GM12878 (cell line): Measurements from ENCODE around the gene CNTNAP2. TPM values are rescaled to one million over a fixed set of nuclear protein-coding genes. Genes with fewer than 3 reads are reported as not detected.

ENCODE experiments used
- ATAC-seq: fragments of 200-7000 bp; cut with Tn5 transposase; 3 replicates; pipeline ENCODE4 v1.9.1; 2020; ENCODE audit warnings: mild to moderate bottlenecking, moderate library complexity
- BruUV-seq: library from RNA; stranded (reverse); fragments of 400-500 nt; replicated peaks from 2 replicates; lab custom pipeline; 2021; lab: Mats Ljungman, UMichigan
- CTCF ChIA-PET: fragments of 300-600 bp; sonication (Branson Sonifier 250); formaldehyde crosslinking; extraction: SDS; loops from one replicate; lab custom pipeline; 2021; ENCODE audit warnings: inconsistent platforms; lab: Yijun Ruan, JAX
- POLR2A ChIA-PET: fragments of 350-600 bp; formaldehyde crosslinking; extraction: SDS; loops from one replicate; lab custom pipeline; 2021; ENCODE audit warnings: inconsistent platforms; lab: Charles Lee
- RAD21 ChIA-PET: fragments of 300-600 bp; sonication (Branson Sonifier 250); formaldehyde crosslinking; loops from one replicate; lab custom pipeline; 2023; ENCODE audit warnings: antibody characterized with exemption; ENCODE audit not compliant: unreplicated experiment; lab: Charles Lee
- SMC1A ChIA-PET: fragments of 300-600 bp; sonication (Branson Sonifier 250); formaldehyde crosslinking; loops from one replicate; lab custom pipeline; 2023; ENCODE audit not compliant: unreplicated experiment, uncharacterized antibody; lab: Charles Lee
- DNase-seq: peaks from one replicate; pipeline ENCODE4 v3.0.0-alpha.2; 2011; ENCODE audit warnings: low read depth, low spot score
- FAIRE-seq: peaks from 3 replicates; lab custom pipeline; 2011; peaks lifted over from hg19 to GRCh38; lab: Jason Lieb, UNC
- H2AFZ ChIP-seq: 2 replicates; pipeline ENCODE4 v1.6.0; 2011; ENCODE audit warnings: low read depth, low read length, control low read depth; ENCODE audit not compliant: control insufficient read depth
- H3K27ac ChIP-seq: 2 replicates; pipeline ENCODE4 v1.5.1; 2011; ENCODE audit warnings: control low read depth; ENCODE audit not compliant: control insufficient read depth, insufficient read depth
- H3K27me3 ChIP-seq, 2 experiments: replicated peaks in 1 of 2; 2 replicates each; pipeline versions ENCODE4 v1.6.0 to v1.6.1; 2011; ENCODE audit warnings: low read length in 1 of 2; ENCODE audit not compliant: control insufficient read depth in 2 of 2, insufficient read depth in 2 of 2
- H3K36me3 ChIP-seq, 2 experiments: 2 replicates each; pipeline ENCODE4 v1.5.1; 2011; ENCODE audit warnings: low read length in 1 of 2; ENCODE audit not compliant: control insufficient read depth in 2 of 2, insufficient read depth in 2 of 2
- H3K4me1 ChIP-seq: 2 replicates; pipeline ENCODE4 v1.6.1; 2011; ENCODE audit warnings: mild to moderate bottlenecking, low read length, moderate library complexity, mixed read lengths; ENCODE audit not compliant: control insufficient read depth, insufficient read depth
- H3K4me2 ChIP-seq: 2 replicates; pipeline ENCODE4 v1.6.0; 2011; ENCODE audit warnings: control low read depth; ENCODE audit not compliant: control insufficient read depth, insufficient read depth
- H3K4me3 ChIP-seq: fragments of 200-600 bp; sonication (generic); 2 replicates; pipeline ENCODE4 v1.5.1; 2016
- H3K79me2 ChIP-seq: 2 replicates; pipeline ENCODE4 v1.6.0; 2011; ENCODE audit warnings: low read length; ENCODE audit not compliant: control insufficient read depth, insufficient read depth
- H3K9ac ChIP-seq: 2 replicates; pipeline ENCODE4 v1.8.0; 2011; ENCODE audit warnings: low read length, control low read depth, mixed read lengths; ENCODE audit not compliant: control insufficient read depth, insufficient read depth
- H3K9me3 ChIP-seq: replicated peaks from 3 replicates; pipeline ENCODE4 v1.5.1; 2011; ENCODE audit warnings: mild to moderate bottlenecking, low read length; ENCODE audit not compliant: control insufficient read depth, insufficient read depth
- H4K20me1 ChIP-seq: 2 replicates; pipeline ENCODE4 v1.6.0; 2011; ENCODE audit not compliant: control insufficient read depth, insufficient read depth
- CBFB ChIP-seq: IDR thresholded peaks from 2 replicates; pipeline ENCODE4 v1.6.1; 2016; ENCODE audit warnings: antibody characterized with exemption, low read depth
- FOXM1 ChIP-seq: IDR thresholded peaks from 2 replicates; pipeline ENCODE4 v1.6.1; 2012; ENCODE audit warnings: low read depth, mild to moderate bottlenecking, inconsistent platforms, low read length, moderate library complexity
- HDAC2 ChIP-seq: fragments of 200-600 bp; sonication (generic); IDR thresholded peaks from 2 replicates; pipeline ENCODE4 v1.6.1; 2017
- PAX5 ChIP-seq: IDR thresholded peaks from 2 replicates; pipeline ENCODE4 v1.6.1; 2011; ENCODE audit warnings: low read depth, low read length, borderline replicate concordance
- RAD51 ChIP-seq: fragments of 450-650 bp; IDR thresholded peaks from 2 replicates; pipeline ENCODE4 v1.6.1; 2016; ENCODE audit warnings: moderate library complexity, mild to moderate bottlenecking, inconsistent platforms
- SMARCA5 ChIP-seq: fragments of 450-650 bp; IDR thresholded peaks from 2 replicates; pipeline ENCODE4 v1.6.1; 2017; ENCODE audit warnings: mild to moderate bottlenecking
- SP1 ChIP-seq: IDR thresholded peaks from one replicate; pipeline ENCODE4 v1.6.1; 2011; ENCODE audit warnings: low read depth, low read length
- SPI1 ChIP-seq: IDR thresholded peaks from 2 replicates; pipeline ENCODE4 v1.6.1; 2011; ENCODE audit warnings: low read depth, mild to moderate bottlenecking, low read length, moderate library complexity, borderline replicate concordance; ENCODE audit not compliant: insufficient read depth
- SUZ12 ChIP-seq: fragments of 200-600 bp; sonication (generic); IDR thresholded peaks from one replicate; pipeline ENCODE4 v1.6.1; 2018; ENCODE audit warnings: antibody characterized with exemption, mild to moderate bottlenecking; ENCODE audit not compliant: unreplicated experiment
- ZBED1 ChIP-seq: IDR thresholded peaks from 2 replicates; pipeline ENCODE4 v1.6.1; 2016; ENCODE audit warnings: borderline replicate concordance
- WGBS: methylation state at CpG from one replicate; pipeline ENCODE4 v1.1.6; 2016; ENCODE audit warnings: low lambda C conversion rate; ENCODE audit not compliant: insufficient replicate concordance, insufficient coverage; ENCODE audit errors: missing lambda C conversion rate; 5-methylcytosine and 5-hydroxymethylcytosine counted together
- in situ Hi-C: fragments of 300-500 bp; cut with MboI; formaldehyde crosslinking; loops from 9 replicates; pipeline ENCODE4 v1.14.3; 2018; ENCODE audit warnings: mixed read lengths
- intact Hi-C: fragments of 100-400 bp; cut with micrococcal nuclease; formaldehyde crosslinking; loops from one replicate; pipeline ENCODE4 v1.14.2; 2022; ENCODE audit not compliant: unreplicated experiment
- polyA plus RNA-seq, 11 experiments: library from polyadenylated mRNA; depleted of rRNA in 4 of 11; unstranded in 6 of 11; stranded (reverse) in 5 of 11; fragments of >200 nt; fragmentation: Nextera tagmentation in 4 of 11; fragmentation: Illumina TruSeq in 1 of 11; extraction: Ambion mirVana in 4 of 11; extraction: Trizol in 1 of 11; gene quantifications; 1 replicate in 1 of 11; 2 replicates in 10 of 11; pipeline versions ENCODE4 v1.2.1 to v1.2.3, GENCODE V29; 2011 to 2016; ENCODE audit warnings: inconsistent platforms in 2 of 11, missing spikeins in 2 of 11, low read depth in 1 of 11
- total RNA-seq, 4 experiments: library from RNA; depleted of rRNA in 3 of 4; stranded (reverse); fragments of >200 nt in 3 of 4; fragmentation: Illumina TruSeq in 1 of 4; extraction: Trizol in 1 of 4; gene quantifications; 2 replicates each; pipeline versions ENCODE4 v1.2.1 to v1.2.3, GENCODE V29; 2013 to 2021
- TF ChIP-seq, protein P1 (sequence below): fragments of 450-650 bp; IDR thresholded peaks from 2 replicates; pipeline ENCODE4 v1.6.1; 2016; ENCODE audit warnings: mild to moderate bottlenecking
- TF ChIP-seq, protein P2 (sequence below): fragments of 450-650 bp; formaldehyde crosslinking; IDR thresholded peaks from 2 replicates; pipeline ENCODE4 v1.4.0; 2020; ENCODE audit warnings: mild to moderate bottlenecking, moderate library complexity

CNTNAP2 gene
- total and polyA plus RNA-seq, 10 of the 15 experiments (the other 5 are each of a cell fraction or from before 2014, with no cell fraction given) = 0.03 to 0.08 (median 0.03) TPM; not detected in 7

- no peak overlapping the region for H3K4me3 ChIP-seq
- RAD21 ChIA-PET = no interaction called here
- DNase-seq = no peak
- no peak overlapping the region for H3K27ac ChIP-seq
- no peaks in the 10 kb centered on the region for H3K36me3 ChIP-seq
- TF ChIP-seq RAD51 (no peak), ZBED1 (no peak), SMARCA5 (no peak)
- no TSS peak for BruUV-seq
- H3K4me2 ChIP-seq = no peak overlapping the region
- no peak overlapping the region for H2AFZ ChIP-seq
- SMC1A ChIA-PET = no interaction called here
- in situ Hi-C loops (no loop called here), intact Hi-C loops (no loop called here)
- H3K79me2 ChIP-seq = no peaks in the 10 kb centered on the region
- no peaks in the 10 kb centered on the region for H3K9me3 ChIP-seq
- no peak for FAIRE-seq
- CTCF ChIA-PET = no interaction called here
- no peak for ATAC-seq
- no peaks in the 10 kb centered on the region for H3K27me3 ChIP-seq
- H3K4me1 ChIP-seq = no peaks in the 10 kb centered on the region
- POLR2A ChIA-PET = no interaction called here
- H3K9ac ChIP-seq = no peak overlapping the region
- H4K20me1 ChIP-seq = no peaks in the 10 kb centered on the region
These were observed 1356.0 kb downstream of the CNTNAP2 start for GRCh38 chr7:147472556-147472955.

DNA sequence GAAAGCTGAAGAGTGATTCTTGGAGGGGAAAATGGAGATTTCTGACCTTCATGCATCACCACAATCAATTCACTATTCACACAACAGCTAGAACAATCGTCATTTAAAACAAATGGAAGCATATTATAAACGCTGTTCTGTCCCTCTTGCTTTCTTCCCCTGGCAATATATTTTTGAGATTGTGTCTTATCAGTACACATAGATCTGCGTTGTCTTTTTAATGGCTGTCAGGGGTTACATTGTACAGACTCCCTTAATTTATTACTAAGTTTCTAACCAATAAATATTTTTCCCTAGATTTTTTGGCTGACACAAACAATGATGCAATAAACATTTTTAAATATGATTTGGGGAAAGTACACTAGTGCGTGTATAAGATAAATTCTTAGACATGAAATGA is 1358.3 kb downstream of the CNTNAP2 start:
- no peaks in the 10 kb centered on the region for H4K20me1 ChIP-seq
- DNase-seq = no peak
- ATAC-seq = no peak
- no peaks in the 10 kb centered on the region for H3K27me3 ChIP-seq
- BruUV-seq = no TSS peak
- H2AFZ ChIP-seq = no peak overlapping the region
- no peak overlapping the region for H3K4me3 ChIP-seq
- H3K4me2 ChIP-seq = no peak overlapping the region
- H3K4me1 ChIP-seq = no peaks in the 10 kb centered on the region
- no peaks in the 10 kb centered on the region for H3K79me2 ChIP-seq
- no peak overlapping the region for H3K9ac ChIP-seq
- no peak overlapping the region for H3K27ac ChIP-seq
- 32% methylated on average over 4 of the region's 4 CpGs for WGBS
- in situ Hi-C loops (no loop called here), intact Hi-C loops (no loop called here)
- H3K36me3 ChIP-seq = no peaks in the 10 kb centered on the region
- H3K9me3 ChIP-seq = no peaks in the 10 kb centered on the region
- CTCF ChIA-PET = no interaction called here
- SMC1A ChIA-PET = no interaction called here
- POLR2A ChIA-PET = no interaction called here
- FAIRE-seq = no peak
- RAD21 ChIA-PET = no interaction called here
- TF ChIP-seq FOXM1 (no peak), CBFB (no peak), SPI1 (no peak), SP1 (no peak), PAX5 (no peak), HDAC2 (no peak), SUZ12 (no peak)
- TF ChIP-seq, protein P1, sequence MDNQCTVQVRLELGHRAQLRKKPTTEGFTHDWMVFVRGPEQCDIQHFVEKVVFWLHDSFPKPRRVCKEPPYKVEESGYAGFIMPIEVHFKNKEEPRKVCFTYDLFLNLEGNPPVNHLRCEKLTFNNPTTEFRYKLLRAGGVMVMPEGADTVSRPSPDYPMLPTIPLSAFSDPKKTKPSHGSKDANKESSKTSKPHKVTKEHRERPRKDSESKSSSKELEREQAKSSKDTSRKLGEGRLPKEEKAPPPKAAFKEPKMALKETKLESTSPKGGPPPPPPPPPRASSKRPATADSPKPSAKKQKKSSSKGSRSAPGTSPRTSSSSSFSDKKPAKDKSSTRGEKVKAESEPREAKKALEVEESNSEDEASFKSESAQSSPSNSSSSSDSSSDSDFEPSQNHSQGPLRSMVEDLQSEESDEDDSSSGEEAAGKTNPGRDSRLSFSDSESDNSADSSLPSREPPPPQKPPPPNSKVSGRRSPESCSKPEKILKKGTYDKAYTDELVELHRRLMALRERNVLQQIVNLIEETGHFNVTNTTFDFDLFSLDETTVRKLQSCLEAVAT = no peak
- TF ChIP-seq, protein P2, sequence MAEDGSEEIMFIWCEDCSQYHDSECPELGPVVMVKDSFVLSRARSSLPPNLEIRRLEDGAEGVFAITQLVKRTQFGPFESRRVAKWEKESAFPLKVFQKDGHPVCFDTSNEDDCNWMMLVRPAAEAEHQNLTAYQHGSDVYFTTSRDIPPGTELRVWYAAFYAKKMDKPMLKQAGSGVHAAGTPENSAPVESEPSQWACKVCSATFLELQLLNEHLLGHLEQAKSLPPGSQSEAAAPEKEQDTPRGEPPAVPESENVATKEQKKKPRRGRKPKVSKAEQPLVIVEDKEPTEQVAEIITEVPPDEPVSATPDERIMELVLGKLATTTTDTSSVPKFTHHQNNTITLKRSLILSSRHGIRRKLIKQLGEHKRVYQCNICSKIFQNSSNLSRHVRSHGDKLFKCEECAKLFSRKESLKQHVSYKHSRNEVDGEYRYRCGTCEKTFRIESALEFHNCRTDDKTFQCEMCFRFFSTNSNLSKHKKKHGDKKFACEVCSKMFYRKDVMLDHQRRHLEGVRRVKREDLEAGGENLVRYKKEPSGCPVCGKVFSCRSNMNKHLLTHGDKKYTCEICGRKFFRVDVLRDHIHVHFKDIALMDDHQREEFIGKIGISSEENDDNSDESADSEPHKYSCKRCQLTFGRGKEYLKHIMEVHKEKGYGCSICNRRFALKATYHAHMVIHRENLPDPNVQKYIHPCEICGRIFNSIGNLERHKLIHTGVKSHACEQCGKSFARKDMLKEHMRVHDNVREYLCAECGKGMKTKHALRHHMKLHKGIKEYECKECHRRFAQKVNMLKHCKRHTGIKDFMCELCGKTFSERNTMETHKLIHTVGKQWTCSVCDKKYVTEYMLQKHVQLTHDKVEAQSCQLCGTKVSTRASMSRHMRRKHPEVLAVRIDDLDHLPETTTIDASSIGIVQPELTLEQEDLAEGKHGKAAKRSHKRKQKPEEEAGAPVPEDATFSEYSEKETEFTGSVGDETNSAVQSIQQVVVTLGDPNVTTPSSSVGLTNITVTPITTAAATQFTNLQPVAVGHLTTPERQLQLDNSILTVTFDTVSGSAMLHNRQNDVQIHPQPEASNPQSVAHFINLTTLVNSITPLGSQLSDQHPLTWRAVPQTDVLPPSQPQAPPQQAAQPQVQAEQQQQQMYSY (CRISPR knock-in tag) = no peak
